IPS-15b (cell line): ENCODE measurements around the gene PTPRK.

Experiments
- H3K27me3 ChIP-seq: one replicate; pipeline ENCODE4 v1.6.1; 2013; ENCODE audit warnings: low read length; ENCODE audit not compliant: control insufficient read depth, insufficient read depth
- H3K36me3 ChIP-seq: one replicate; pipeline ENCODE4 v1.6.1; 2013; ENCODE audit warnings: low read length; ENCODE audit not compliant: control insufficient read depth, insufficient read depth
- H3K4me1 ChIP-seq: one replicate; pipeline ENCODE4 v1.6.1; 2013; ENCODE audit warnings: mild to moderate bottlenecking, low read length; ENCODE audit not compliant: control insufficient read depth, insufficient read depth
- H3K4me3 ChIP-seq: one replicate; pipeline ENCODE4 v1.5.1; 2013; ENCODE audit warnings: low read depth, low read length
- H3K9ac ChIP-seq: one replicate; pipeline ENCODE4 v1.6.1; 2013; ENCODE audit warnings: low read depth, mild to moderate bottlenecking, low read length
- H3K9me3 ChIP-seq: one replicate; pipeline ENCODE4 v1.6.1; 2013; ENCODE audit warnings: mild to moderate bottlenecking, low read length; ENCODE audit not compliant: control insufficient read depth, insufficient read depth

PTPRK gene

DNA sequence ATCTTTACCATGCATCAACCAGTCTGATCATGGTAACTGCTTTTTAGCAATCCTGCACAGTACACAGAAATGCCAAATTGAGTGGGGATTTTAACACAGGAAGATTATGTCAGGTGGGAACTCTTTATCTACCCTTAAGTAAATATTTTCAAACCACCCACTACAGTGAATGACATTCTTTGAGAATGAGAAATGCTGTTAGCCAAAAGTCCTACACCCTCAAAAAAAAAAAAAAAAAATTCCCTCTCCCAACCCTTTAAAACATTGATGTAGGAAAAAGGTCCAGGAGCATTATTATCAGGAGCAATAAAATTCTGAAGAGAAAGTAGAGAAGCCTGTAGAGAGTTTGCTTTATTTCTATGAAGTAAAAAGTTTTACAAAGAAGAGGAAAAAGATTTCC, 312.3 kb downstream of the PTPRK start:
- Histone ChIP-seq H3K27me3 (no peaks in the 10 kb centered on the region), H3K9me3 (no peaks in the 10 kb centered on the region), H3K36me3 (no peaks in the 10 kb centered on the region), H3K4me3 (no peak overlapping the region), H3K4me1 (peaks cover 2% of the 10 kb centered on the region), H3K9ac (no peak overlapping the region)

DNA sequence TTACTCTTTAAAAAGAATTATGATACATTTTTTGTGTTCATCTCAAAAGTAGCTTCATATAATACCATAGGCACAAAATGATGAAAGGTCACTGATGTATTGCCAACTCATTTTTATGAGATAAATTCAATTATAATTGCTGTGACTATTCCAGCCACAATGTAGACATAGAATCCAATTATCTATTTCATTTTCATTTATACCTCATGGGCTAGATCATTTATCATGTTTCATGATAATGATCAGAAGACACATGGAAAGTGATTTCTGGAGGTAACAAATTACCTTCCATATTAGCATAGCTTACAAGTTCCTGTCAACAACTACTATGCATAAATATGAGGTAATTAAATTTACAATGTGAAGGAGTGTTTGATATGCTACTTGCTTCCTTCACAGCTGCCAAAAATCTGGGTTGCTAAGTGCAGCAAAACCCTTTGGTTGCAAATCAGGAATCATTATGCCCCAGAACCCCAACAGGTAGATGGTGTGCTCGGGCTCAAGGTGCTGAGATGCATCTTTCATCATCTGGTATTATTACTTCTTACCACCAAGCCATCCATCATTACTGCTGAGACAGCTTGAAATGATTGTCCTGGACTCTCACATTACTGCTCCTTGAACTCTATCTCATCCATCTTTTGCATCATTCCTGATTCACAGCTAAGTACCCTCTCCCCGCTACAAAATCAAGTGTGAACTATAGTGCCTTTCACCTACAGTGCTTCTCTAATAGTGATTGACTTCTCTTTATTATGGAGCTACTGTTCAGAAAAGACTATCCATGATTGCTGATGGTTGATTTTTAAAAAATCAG, 313.6 kb downstream of the PTPRK start:
- Histone ChIP-seq H3K9me3 (no peaks in the 10 kb centered on the region), H3K36me3 (no peaks in the 10 kb centered on the region), H3K9ac (no peak overlapping the region), H3K4me3 (no peak overlapping the region), H3K4me1 (peaks cover 2% of the 10 kb centered on the region), H3K27me3 (no peaks in the 10 kb centered on the region)

DNA sequence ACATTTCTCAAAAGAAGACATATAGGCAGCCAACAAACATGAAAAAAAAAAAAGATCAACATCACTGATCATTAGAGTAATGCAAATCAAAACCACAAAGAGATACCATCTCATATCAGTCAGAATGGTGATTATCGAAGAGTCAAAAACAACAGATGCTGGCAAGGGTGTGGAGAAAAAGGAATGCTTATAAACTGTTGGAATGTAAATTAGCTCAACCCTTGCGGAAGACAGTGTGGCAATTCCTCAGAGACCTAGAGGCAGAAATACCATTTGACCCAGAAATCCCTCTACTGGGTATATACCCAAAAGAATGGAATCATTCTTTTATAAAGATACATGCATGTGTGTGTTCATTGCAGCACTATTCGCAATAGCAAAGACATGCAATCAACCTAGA, 315.8 kb downstream of the PTPRK start:
- peaks cover 2% of the 10 kb centered on the region for H3K4me1 ChIP-seq
- H3K9ac ChIP-seq: no peak overlapping the region
- no peaks in the 10 kb centered on the region for H3K36me3 ChIP-seq
- H3K27me3 ChIP-seq: no peaks in the 10 kb centered on the region
- no peak overlapping the region for H3K4me3 ChIP-seq
- no peaks in the 10 kb centered on the region for H3K9me3 ChIP-seq

DNA sequence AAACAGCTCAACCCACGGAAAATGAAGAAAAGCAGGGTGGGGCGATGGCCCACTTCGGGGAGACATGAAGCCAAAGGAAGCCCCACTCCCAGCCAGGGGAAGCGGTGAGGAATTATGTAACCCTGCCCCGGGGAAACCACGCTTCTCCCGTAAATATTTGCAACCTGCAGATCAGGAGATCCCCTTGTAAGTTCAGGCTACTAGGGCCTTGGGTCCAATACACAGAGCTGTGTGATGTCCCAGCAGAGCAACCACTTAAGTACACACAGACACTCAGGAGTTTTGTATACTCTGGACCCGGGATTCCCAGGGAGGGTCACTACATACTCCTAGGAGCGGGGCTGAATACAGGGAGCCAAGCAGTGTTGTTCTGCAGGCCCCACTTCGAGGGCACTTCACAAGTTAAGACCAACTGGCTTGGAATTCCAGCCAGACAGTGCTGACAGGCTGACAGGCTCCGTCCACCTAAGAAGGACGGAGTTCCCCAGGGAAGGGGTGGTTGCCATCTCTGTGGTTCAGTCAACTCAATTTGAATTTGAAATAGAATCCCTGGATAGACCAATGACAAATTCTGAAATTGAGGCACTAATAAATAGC, 318.1 kb downstream of the PTPRK start:
- Histone ChIP-seq H3K9me3 (no peaks in the 10 kb centered on the region), H3K36me3 (no peaks in the 10 kb centered on the region), H3K4me1 (peaks cover 2% of the 10 kb centered on the region), H3K27me3 (no peaks in the 10 kb centered on the region), H3K4me3 (no peak overlapping the region), H3K9ac (no peak overlapping the region)

DNA sequence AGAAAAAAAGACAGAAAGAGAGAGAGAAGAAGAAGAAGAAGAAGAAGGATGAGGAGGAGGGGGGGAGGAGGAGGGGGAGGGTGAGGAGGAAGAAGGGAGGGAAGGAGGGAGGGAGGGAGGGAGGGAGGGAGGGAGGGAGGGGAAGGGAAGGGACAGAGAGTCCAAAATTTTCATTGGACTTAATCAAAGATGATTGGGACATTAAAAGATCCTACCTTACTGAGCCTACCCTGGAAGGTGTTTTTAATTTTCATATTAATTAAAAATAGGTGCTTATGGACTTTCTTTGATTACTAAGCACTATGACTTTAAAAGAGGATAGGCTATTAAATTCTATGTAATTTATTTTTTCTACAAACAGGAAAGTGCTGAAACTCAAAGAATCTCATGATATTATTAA, 319.6 kb downstream of the PTPRK start:
- Histone ChIP-seq H3K4me3 (no peak overlapping the region), H3K9me3 (no peaks in the 10 kb centered on the region), H3K9ac (no peak overlapping the region), H3K36me3 (no peaks in the 10 kb centered on the region), H3K4me1 (peaks cover 2% of the 10 kb centered on the region), H3K27me3 (no peaks in the 10 kb centered on the region)

DNA sequence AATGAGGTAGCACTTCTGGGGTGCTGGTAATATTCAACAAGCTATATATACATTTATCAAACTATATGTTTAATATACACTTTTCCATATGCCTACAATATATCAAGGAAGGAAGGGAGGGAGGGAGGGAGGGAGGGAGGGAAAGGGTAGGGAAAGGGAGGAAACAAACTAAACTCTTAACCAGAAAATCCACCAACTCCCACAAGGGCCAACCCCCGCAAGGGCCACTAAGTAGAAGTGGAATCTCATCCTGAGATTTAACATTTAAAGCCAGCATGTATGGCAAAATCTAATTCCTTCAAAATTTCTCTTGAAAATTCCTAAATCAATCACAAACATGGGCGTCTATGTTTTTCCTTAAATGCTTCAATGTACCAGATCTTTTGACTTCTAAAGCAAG, 320.9 kb downstream of the PTPRK start:
- Histone ChIP-seq H3K9me3 (no peaks in the 10 kb centered on the region), H3K4me3 (no peak overlapping the region), H3K36me3 (no peaks in the 10 kb centered on the region), H3K4me1 (no peaks in the 10 kb centered on the region), H3K9ac (no peak overlapping the region), H3K27me3 (no peaks in the 10 kb centered on the region)

DNA sequence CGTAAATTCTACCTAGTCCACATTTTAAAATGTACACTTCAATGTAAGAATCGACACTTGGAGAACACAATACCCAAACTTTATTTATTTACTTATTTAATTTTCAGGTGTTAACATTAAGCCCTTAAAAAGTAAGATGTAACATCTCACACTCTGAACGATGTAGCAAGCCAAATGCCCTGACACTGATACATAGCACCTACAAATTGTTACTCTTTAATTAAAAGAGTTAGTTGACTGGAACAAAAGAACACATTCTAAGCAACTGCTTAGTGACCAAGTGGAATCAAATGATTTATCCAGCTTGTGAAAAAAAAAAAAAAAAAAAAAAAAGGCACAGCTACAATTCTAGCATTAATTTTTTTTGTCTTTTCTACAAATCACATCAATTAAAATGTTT, 327.4 kb downstream of the PTPRK start:
- H3K4me1 ChIP-seq: no peaks in the 10 kb centered on the region
- no peaks in the 10 kb centered on the region for H3K9me3 ChIP-seq
- no peak overlapping the region for H3K9ac ChIP-seq
- H3K36me3 ChIP-seq: no peaks in the 10 kb centered on the region
- no peak overlapping the region for H3K4me3 ChIP-seq
- no peaks in the 10 kb centered on the region for H3K27me3 ChIP-seq

DNA sequence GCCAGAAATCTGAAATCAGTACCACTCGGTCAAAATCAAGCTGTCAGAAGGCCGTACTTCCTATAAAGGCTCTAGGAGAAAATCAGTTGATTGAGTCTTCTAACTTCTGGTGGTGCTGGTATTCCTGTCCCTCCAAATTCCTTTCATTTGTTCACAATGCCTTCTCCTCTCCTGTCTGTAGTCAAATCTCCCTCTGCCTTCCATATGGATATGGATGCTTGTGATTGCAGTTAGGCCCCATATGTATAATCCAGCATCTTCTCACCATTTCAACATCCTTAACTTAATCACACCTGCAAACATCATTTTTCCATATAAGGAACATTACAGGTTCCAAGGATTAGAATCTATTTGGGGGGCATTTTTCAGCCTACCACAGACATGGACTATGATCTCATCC, 331.7 kb downstream of the PTPRK start:
- Histone ChIP-seq H3K27me3 (no peaks in the 10 kb centered on the region), H3K4me3 (no peak overlapping the region), H3K36me3 (no peaks in the 10 kb centered on the region), H3K9ac (no peak overlapping the region), H3K9me3 (no peaks in the 10 kb centered on the region), H3K4me1 (no peaks in the 10 kb centered on the region)

DNA sequence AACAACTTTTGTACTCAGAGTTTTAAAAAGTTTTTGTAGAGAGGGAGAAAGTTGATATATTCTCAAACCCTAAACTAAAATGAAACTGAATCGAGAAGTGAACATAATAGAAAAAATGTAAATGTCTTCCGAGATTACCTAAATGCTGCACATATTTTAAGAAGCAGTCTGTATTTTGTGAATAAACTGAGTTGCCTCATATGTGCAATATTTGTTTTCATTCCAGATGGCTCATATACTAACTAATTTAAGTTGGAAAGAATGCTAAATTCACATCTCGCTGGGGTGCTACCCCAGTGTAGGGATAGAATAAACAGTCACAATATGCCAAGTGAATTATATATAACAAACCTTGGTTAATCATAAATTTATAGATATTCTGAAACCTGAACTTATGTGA, 333.7 kb downstream of the PTPRK start:
- Histone ChIP-seq H3K9me3 (no peaks in the 10 kb centered on the region), H3K36me3 (no peaks in the 10 kb centered on the region), H3K4me1 (no peaks in the 10 kb centered on the region), H3K9ac (no peak overlapping the region), H3K4me3 (no peak overlapping the region), H3K27me3 (no peaks in the 10 kb centered on the region)

DNA sequence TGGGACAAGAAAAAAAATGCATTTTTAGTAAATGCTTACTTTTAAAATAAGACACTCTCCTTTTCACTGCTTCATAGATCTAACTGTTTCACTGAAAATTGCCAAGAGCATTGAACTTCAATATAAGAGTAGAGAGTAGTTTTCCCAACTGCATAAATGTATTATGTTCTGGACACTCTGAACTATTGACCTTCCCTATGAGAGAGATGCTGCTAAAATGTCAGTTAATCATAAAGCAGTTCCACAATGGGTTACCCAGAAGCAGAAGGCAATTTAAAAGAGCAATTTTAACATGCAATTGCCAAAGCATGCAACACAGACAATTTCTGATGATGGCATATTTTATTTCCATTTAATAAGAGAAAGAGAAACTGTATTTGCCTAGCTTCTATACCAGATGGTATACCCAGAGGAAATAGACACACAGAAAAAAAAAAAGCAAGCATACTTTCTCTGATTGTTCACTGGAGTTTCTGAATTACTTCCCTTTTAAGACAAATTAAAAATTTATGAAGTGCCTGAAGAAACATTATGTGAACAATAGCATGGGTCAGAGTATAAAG, 340.4 kb downstream of the PTPRK start:
- H3K9ac ChIP-seq: no peak overlapping the region
- no peak overlapping the region for H3K4me3 ChIP-seq
- H3K9me3 ChIP-seq: no peaks in the 10 kb centered on the region
- no peaks in the 10 kb centered on the region for H3K27me3 ChIP-seq
- no peaks in the 10 kb centered on the region for H3K4me1 ChIP-seq
- H3K36me3 ChIP-seq: no peaks in the 10 kb centered on the region

DNA sequence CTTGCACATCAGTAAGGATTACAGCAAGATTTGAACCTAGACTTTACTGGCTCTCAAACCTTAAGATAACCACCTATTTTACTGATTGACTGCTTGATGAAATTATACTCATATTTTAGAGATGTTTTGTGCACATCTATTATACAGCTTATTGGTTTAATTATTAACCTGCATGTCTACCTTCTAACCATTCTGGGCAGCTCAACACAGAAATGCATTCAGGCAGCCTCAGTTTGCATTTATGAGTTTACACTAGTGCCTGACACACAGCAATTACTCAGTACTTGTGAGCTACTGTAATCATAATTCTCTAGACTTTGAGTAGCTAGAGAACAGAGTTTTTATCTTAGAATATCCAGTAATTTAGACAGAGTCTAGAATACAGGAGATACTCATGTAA, 345.7 kb downstream of the PTPRK start:
- Histone ChIP-seq H3K9me3 (no peaks in the 10 kb centered on the region), H3K4me1 (no peaks in the 10 kb centered on the region), H3K36me3 (no peaks in the 10 kb centered on the region), H3K27me3 (no peaks in the 10 kb centered on the region), H3K9ac (no peak overlapping the region), H3K4me3 (no peak overlapping the region)
